Measurements from ENCODE around the gene ODR4.
"Not testable (repeated sequence)": the region's sequence is repeated elsewhere in the genome, so short reads cannot be mapped to it uniquely, and the experiment has no call there.

DNA sequence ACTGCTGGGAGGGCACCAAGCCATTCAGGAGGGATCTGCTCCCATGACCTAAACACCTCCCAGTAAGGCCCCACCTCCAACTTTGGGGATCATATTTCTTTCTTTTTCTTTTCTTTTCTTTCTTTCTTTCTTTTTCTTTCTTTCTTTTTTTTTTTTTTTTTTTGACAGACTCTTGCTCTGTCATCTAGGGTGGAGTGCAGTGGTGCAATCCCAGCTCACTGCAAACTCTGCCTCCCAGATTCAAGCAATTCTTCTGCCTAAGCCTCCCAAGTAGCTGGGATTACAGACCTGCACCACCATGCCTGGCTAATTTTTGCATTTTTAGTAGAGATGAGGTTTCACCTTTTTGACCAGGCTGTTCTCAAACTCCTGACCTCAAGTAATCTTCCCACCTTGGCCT is 89.9 kb downstream of the ODR4 start:
- TF ChIP-seq, protein P1, sequence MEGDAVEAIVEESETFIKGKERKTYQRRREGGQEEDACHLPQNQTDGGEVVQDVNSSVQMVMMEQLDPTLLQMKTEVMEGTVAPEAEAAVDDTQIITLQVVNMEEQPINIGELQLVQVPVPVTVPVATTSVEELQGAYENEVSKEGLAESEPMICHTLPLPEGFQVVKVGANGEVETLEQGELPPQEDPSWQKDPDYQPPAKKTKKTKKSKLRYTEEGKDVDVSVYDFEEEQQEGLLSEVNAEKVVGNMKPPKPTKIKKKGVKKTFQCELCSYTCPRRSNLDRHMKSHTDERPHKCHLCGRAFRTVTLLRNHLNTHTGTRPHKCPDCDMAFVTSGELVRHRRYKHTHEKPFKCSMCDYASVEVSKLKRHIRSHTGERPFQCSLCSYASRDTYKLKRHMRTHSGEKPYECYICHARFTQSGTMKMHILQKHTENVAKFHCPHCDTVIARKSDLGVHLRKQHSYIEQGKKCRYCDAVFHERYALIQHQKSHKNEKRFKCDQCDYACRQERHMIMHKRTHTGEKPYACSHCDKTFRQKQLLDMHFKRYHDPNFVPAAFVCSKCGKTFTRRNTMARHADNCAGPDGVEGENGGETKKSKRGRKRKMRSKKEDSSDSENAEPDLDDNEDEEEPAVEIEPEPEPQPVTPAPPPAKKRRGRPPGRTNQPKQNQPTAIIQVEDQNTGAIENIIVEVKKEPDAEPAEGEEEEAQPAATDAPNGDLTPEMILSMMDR (IDR thresholded peaks at IDR 0.05; ENCODE audit: borderline replicate concordance, extremely low read depth, low read length, poor library complexity, severe bottlenecking), result not testable (repeated sequence)
- TF ChIP-seq EZH2 (IDR thresholded peaks at IDR 0.05; ENCODE audit: borderline replicate concordance, low read depth, low read length, severe bottlenecking), result not testable (repeated sequence)

Data from DND-41 (cell line).